Inflammatory macrophage treated with lipopolysaccharide for 4 hours (primary cell): Measurements from ENCODE around the gene SYTL3.

Source experiments
- DNase-seq: peaks from one replicate; pipeline ENCODE4 v3.0.0-alpha.2; 2020

Gene SYTL3

DNA sequence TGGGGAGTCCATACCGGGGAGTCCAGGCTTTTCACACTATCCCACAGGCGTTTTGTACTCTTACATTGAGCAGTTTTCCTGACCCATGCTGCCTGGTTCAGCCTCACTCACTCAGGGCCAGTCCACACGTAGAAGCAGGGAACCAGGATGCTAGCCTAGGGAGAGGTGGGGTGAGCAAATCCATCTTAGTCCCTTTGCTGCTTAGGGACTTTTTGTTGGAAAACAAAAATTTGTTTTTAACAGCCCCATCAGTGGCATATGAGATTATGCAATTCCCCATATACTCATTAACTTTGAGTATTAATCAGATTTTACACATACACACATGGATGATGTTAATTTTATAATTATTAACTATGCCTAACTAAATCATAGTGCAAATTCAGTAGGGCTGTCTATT lies 85.2 kb downstream of the SYTL3 start:
- DNase-seq: no peak

- DNase-seq: no peak
Measured at GRCh38 chr6:158737082-158737709, 87.3 kb downstream of the SYTL3 start.

- peak; percentile 38 for DNase-seq
Measured at GRCh38 chr6:158737710-158738615, 88.1 kb downstream of the SYTL3 start.

DNA sequence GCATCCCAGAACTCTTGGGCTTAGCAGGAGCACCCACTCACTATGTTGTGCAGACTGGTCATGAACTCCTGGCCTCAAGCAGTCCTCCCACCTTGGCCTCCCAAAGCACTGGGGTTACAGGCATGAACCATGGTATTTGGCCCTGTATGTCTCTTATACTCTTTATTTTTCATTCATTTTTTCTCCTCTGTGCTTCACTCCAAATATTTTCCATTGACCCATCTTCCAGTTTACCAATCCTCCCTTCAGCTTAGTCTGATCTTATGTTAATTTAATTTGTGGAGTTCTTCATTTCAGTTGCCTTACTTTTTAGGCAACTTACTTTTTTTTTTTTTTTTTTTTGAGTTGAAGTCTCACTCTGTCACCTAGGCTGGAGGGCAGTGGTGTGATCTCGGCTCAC lies 89.8 kb downstream of the SYTL3 start:
- no peak for DNase-seq

DNA sequence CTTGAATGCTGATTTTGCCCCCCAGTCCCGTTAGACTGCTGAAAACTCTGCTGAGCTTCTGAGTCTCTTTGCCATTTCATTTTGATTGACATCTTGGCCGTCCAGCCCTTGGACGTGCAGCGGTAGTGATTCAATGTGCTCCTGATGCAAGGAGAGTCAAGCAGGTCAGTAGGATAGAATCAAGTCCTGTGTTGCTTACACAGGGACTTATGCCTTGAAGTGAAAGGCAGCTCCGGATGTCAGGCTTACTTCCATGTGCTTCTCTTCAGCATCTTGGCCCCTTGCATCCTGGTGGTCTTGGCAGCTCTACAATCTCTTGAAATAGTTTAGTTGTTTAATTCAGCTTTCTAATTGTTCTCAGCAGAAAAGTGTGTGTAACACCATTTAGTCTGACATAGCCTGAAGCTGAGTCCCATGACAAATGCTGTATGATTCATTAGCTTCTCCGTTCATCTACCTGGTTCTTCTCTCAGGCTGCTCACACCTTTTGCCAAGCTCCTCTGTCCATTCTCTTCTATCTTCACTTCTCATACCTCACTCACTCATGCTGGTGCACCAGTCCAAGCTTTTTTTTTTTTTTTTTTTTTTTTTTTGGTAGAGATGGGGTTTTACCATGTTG lies 93.3 kb downstream of the SYTL3 start:
- DNase-seq: no peak

DNA sequence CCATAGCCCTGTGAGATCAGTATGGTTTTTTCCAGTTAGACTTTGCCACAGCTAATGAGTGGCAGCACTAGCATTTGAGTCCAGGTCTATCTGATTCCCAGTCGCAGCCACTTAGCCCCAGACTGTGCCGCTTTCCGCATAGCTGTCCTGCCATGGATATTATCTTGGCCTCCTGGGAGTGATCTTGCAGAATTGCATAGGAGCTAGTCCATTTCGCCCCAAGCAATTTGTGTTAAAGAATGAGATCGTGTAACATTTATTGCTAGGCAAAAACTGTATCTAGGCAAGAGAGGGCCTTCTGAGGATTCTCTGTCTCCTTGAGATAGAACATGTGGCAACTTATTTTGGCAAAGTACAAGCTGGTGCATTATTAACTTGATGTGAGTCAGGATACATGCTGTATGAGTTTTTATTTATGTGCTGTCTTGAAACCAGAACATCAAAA lies 95.2 kb downstream of the SYTL3 start:
- no peak for DNase-seq

DNA sequence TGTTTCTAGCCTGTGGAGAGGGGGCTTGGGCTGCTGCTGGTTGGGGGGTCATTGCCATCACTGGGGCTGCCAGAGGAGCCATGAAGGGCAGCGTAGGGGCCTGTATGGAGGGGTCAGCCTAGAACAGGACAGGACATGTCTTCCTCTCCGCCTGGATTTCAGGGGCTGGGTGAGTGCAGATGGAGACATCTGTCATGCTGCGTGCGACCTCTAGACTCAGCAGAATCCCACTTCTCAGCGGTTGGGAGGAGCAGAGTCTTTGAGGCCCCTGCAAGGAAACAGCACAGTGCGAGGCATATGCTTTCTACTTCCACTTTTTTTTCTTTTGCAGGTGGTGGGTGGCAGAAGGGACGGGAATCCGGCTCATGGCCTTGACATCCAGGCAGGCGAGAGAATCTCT lies 101.4 kb downstream of the SYTL3 start:
- no peak for DNase-seq

- no peak for DNase-seq
Measured at GRCh38 chr6:158751921-158752320, 102.1 kb downstream of the SYTL3 start.

GRCh38 chr6:158752613-158753012 lies 102.8 kb downstream of the SYTL3 start:
- DNase-seq: no peak

GRCh38 chr6:158753811-158754210 lies 104.0 kb downstream of the SYTL3 start:
- DNase-seq: no peak

DNA sequence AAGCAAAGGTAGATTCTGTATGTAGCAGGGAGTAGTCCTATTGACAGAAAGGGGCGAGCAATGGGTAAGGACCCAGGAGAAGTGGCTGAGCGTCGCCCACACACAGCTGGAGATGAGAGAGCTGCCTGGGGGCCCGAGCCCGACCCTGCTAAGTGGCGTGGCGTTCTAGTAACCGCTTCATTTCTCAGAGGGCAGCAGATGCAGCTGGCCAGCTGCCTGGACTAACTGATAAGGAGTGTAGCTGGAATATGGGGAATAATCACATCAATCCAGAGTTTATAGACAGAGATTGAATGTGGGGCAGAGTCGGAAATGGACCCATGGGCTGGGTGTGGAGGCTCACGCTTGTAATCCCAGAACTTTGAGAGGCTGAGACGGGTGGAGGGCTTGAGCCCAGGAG lies 104.9 kb downstream of the SYTL3 start:
- no peak for DNase-seq

GRCh38 chr6:158755636-158756035 lies 105.8 kb downstream of the SYTL3 start:
- DNase-seq: no peak

GRCh38 chr6:158756126-158756525 lies 106.3 kb downstream of the SYTL3 start:
- no peak for DNase-seq

GRCh38 chr6:158756977-158757752 lies 107.3 kb downstream of the SYTL3 start:
- no peak for DNase-seq

- DNase-seq: no peak
Measured at GRCh38 chr6:158757753-158758090, 107.9 kb downstream of the SYTL3 start.

DNA sequence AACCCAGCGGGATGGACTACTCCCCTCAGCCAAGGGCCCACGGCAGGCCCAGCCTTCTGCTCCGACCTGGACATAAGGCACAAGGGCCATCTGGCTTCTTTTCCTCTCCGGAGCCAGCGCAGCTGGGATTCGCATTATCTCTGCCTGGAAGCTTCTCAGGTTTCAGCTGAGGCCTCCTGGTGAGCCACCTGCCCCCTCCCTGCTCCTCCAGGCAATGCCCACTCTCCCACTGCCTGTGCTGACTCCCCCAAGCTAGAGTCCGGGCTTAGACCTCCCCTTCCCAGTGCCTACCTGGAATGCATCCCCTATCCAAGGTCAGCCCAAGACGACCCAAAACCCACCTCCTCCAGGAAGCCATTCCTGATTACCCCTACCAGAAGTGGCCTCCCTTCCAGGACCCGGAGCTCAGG lies 108.6 kb downstream of the SYTL3 start:
- DNase-seq: no peak

DNA sequence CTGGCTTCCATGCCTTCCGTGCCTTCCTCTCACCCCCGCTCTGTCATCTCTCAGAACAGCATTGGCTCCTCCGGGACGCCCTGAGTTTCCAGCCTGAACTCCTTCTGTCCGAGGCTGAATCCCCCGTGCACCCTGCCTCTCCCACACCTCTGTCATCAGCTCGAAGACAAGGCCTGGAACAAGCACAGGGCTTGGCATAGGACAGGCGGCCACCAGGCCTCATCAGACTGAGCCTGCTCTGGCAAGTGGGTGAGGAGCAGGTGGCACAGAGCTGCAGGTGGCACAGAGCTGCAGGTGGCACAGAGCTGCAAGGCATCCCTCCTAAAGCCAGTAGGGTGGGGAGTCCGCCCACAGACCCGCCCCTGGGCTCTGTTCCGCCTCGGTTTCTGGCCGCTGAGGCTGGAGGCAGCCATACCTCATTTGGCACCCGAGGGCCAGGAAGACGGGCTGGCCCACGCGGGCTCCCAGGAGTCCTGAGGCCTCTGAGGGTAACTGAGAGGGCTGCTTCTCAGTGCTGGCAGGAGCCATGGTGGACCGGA lies 109.2 kb downstream of the SYTL3 start:
- DNase-seq: no peak

GRCh38 chr6:158759966-158760617 lies 110.2 kb downstream of the SYTL3 start:
- DNase-seq: no peak

DNA sequence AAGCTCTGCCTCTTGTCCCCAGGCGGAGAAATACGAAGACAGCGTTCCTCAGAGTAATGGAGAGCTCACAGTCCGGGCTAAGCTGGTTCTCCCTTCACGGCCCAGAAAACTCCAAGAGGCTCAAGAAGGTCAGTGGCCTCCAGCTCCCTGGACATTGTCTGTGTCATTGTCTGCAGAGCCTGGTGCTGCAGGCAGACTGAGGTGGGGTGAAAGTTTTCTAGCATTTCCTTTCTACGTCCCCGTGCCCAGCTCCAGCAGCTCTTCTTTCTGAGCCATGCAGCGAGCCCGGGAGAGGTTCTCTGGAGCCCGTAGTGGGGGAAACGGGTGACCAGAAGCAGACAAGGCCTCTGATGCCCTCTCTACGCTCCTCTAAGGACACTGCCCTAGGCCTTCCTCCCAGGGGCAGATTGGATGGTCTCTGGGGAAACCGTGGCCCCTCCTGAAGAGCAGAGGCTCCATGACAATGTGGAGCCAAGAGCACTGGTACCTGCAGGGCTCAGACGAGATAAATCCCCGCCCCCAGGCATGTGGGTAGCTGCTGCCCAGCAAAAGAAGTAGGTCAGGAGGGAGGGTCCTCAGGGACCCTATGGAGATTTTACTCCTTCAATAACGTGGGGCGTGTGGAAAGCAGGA lies 110.9 kb downstream of the SYTL3 start:
- DNase-seq: no peak

GRCh38 chr6:158761746-158762145 lies 111.9 kb downstream of the SYTL3 start:
- no peak for DNase-seq

GRCh38 chr6:158762787-158763433 lies 113.1 kb downstream of the SYTL3 start:
- DNase-seq: no peak
